HEK293 (cell line): ENCODE measurements around the gene SRL.
A peak's percentile ranks its signal among the peaks of the same experiment; 100 is the strongest.

Experiments used
- CTCF ChIA-PET: fragments of 350-600 bp; formaldehyde crosslinking; extraction: SDS; loops from one replicate; lab custom pipeline; 2021; ENCODE audit warnings: antibody characterized with exemption; lab: Yijun Ruan, JAX
- POLR2A ChIA-PET: fragments of 300-600 bp; formaldehyde crosslinking; extraction: SDS; loops from one replicate; lab custom pipeline; 2020; ENCODE audit warnings: antibody characterized with exemption, inconsistent platforms; lab: Yijun Ruan, JAX
- H3K27ac ChIP-seq: fragments of 200-500 bp; sonication (Bioruptor generic); 2 replicates; pipeline ENCODE4 v1.5.1; 2014; ENCODE audit warnings: low read depth, low read length, control low read depth, inconsistent platforms; ENCODE audit errors: extremely low read depth
- H3K36me3 ChIP-seq, 2 experiments: fragments of 200-500 bp in 1 of 2; sonication (Bioruptor generic) in 1 of 2; 1 replicate in 1 of 2; 2 replicates in 1 of 2; pipeline ENCODE4 v1.5.1; 2014 to 2017; ENCODE audit warnings: inconsistent platforms in 2 of 2, low read length in 2 of 2; ENCODE audit not compliant: control insufficient read depth in 2 of 2, insufficient read depth in 1 of 2
- H3K4me1 ChIP-seq: fragments of 200-500 bp; sonication (Bioruptor generic); 2 replicates; pipeline ENCODE4 v1.5.1; 2014; ENCODE audit warnings: mild to moderate bottlenecking, low read length, inconsistent platforms; ENCODE audit not compliant: control insufficient read depth, insufficient read depth
- H3K4me3 ChIP-seq: 2 replicates; pipeline ENCODE4 v1.5.1; 2011; ENCODE audit warnings: low read depth, mild to moderate bottlenecking, control low read depth, low read length, moderate library complexity
- H3K9me3 ChIP-seq: fragments of 200-500 bp; sonication (Bioruptor generic); 2 replicates; pipeline ENCODE4 v1.5.1; 2014; ENCODE audit warnings: low read depth, low read length, inconsistent platforms; ENCODE audit not compliant: control insufficient read depth, insufficient read depth
- IKZF3 ChIP-seq: fragments of 450-650 bp; IDR thresholded peaks from 2 replicates; pipeline ENCODE4 v1.5.0; 2018; ENCODE audit warnings: missing biosample characterization, mild to moderate bottlenecking, missing genetic modification characterization, moderate library complexity
- MEIS1 ChIP-seq: sonication (generic); formaldehyde crosslinking; IDR thresholded peaks from 2 replicates; pipeline ENCODE4 v1.8.1; 2022; ENCODE audit warnings: missing genetic modification reagents, mild to moderate bottlenecking, borderline replicate concordance
- MZF1 ChIP-seq: fragments of 450-650 bp; formaldehyde crosslinking; IDR thresholded peaks from 2 replicates; pipeline ENCODE4 v1.5.1; 2017; ENCODE audit warnings: missing biosample characterization, missing genetic modification characterization, borderline replicate concordance
- OVOL3 ChIP-seq: fragments of 450-650 bp; formaldehyde crosslinking; IDR thresholded peaks from 2 replicates; pipeline ENCODE4 v1.5.1; 2016; ENCODE audit warnings: missing biosample characterization, missing genetic modification characterization
- YY2 ChIP-seq: fragments of 450-650 bp; formaldehyde crosslinking; IDR thresholded peaks from 2 replicates; pipeline ENCODE4 v1.5.1; 2016; ENCODE audit warnings: missing biosample characterization, missing genetic modification characterization
- ZFP3 ChIP-seq: fragments of 450-650 bp; formaldehyde crosslinking; IDR thresholded peaks from 2 replicates; pipeline ENCODE4 v1.5.1; 2016; ENCODE audit warnings: low read depth, missing biosample characterization, missing genetic modification characterization
- ZFP37 ChIP-seq: fragments of 450-650 bp; formaldehyde crosslinking; IDR thresholded peaks from 2 replicates; pipeline ENCODE4 v1.5.1; 2016; ENCODE audit warnings: missing biosample characterization, missing genetic modification characterization
- ZNF311 ChIP-seq: fragments of 450-650 bp; formaldehyde crosslinking; IDR thresholded peaks from 2 replicates; pipeline ENCODE4 v1.5.1; 2017; ENCODE audit warnings: missing biosample characterization, missing genetic modification characterization, borderline replicate concordance
- ZNF391 ChIP-seq: fragments of 450-650 bp; formaldehyde crosslinking; IDR thresholded peaks from 2 replicates; pipeline ENCODE4 v1.5.1; 2016; ENCODE audit warnings: low read depth, missing biosample characterization, missing genetic modification characterization, borderline replicate concordance
- ZNF404 ChIP-seq: fragments of 450-650 bp; formaldehyde crosslinking; IDR thresholded peaks from 2 replicates; pipeline ENCODE4 v1.5.1; 2017; ENCODE audit warnings: missing biosample characterization, missing genetic modification characterization
- ZNF433 ChIP-seq: fragments of 450-650 bp; formaldehyde crosslinking; IDR thresholded peaks from 2 replicates; pipeline ENCODE4 v1.5.1; 2016; ENCODE audit warnings: missing biosample characterization, missing genetic modification characterization, low read depth
- ZNF529 ChIP-seq: fragments of 450-650 bp; formaldehyde crosslinking; IDR thresholded peaks from 2 replicates; pipeline ENCODE4 v1.5.1; 2017; ENCODE audit warnings: missing genetic modification characterization, missing biosample characterization; ENCODE audit not compliant: insufficient replicate concordance
- ZNF530 ChIP-seq: fragments of 450-650 bp; formaldehyde crosslinking; IDR thresholded peaks from 2 replicates; pipeline ENCODE4 v1.5.1; 2016; ENCODE audit warnings: low read depth, missing biosample characterization, missing genetic modification characterization
- ZNF626 ChIP-seq: fragments of 450-650 bp; sonication (Bioruptor Pico); formaldehyde crosslinking; IDR thresholded peaks from 2 replicates; pipeline ENCODE4 v1.5.1; 2018; ENCODE audit warnings: missing biosample characterization, missing genetic modification characterization, inconsistent platforms
- ZNF670 ChIP-seq: fragments of 450-650 bp; formaldehyde crosslinking; IDR thresholded peaks from 2 replicates; pipeline ENCODE4 v1.5.1; 2016; ENCODE audit warnings: missing biosample characterization, missing genetic modification characterization, low read depth
- ZNF707 ChIP-seq: fragments of 450-650 bp; formaldehyde crosslinking; IDR thresholded peaks from 2 replicates; pipeline ENCODE4 v1.5.1; 2016; ENCODE audit warnings: missing biosample characterization, missing genetic modification characterization
- ZNF76 ChIP-seq: fragments of 450-650 bp; formaldehyde crosslinking; IDR thresholded peaks from 2 replicates; pipeline ENCODE4; 2016; ENCODE audit warnings: low read depth, missing biosample characterization, missing genetic modification characterization, borderline replicate concordance
- TF ChIP-seq, protein P1 (sequence below): fragments of 450-650 bp; formaldehyde crosslinking; IDR thresholded peaks from 2 replicates; pipeline ENCODE4 v1.5.1; 2016; ENCODE audit warnings: missing biosample characterization, missing genetic modification characterization
- TF ChIP-seq, protein P2 (sequence below): fragments of 450-650 bp; formaldehyde crosslinking; IDR thresholded peaks from 2 replicates; pipeline ENCODE4 v1.5.1; 2017; ENCODE audit warnings: missing biosample characterization, missing genetic modification characterization
- TF ChIP-seq, protein P3 (sequence below): fragments of 450-650 bp; formaldehyde crosslinking; IDR thresholded peaks from 2 replicates; pipeline ENCODE4 v1.5.1; 2016; ENCODE audit warnings: missing biosample characterization, missing genetic modification characterization, borderline replicate concordance
- TF ChIP-seq, protein P4 (sequence below): fragments of 450-650 bp; formaldehyde crosslinking; conservative IDR thresholded peaks from 2 replicates; pipeline ENCODE4 v1.5.1; 2016; ENCODE audit warnings: low read depth, missing biosample characterization, missing genetic modification characterization

Gene SRL

DNA sequence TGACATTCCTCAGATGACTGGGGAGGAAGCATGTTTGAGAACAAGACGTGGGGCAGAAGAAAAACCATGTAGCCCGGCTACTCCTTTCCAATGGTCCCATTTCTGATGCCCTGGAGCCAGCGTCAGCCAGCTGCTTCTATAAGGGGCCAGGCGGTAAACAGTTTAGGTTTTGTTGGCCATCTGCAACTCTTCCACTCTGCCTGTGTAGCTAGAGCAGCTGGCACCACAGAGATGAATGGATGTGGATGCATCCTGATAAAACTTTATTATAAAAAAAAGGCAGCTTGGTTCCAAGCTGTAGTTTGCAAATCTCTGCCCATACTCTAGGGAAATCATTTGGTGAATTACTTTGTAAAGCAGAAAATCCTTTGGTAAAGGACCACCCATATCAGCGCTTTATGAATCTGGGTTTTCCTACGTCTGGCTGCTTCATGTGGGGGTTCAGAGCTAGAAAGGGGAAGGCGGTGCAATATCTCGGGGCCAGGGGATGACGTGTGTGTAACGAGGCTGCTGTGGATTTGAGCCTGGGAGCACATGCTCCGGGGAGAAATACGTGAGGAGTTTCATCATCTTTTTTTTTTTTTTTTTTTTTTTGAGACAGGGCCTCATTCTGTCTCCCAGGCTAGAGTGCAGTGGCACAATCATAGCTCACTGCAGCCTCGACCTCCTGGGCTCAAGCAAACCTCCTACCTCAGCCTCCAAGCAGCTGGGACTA, 3.4 kb upstream of the SRL start (continued):
- TF ChIP-seq ZNF707 (tag by site-specific recombination) = no peak
- no peak for TF ChIP-seq ZNF76 (tag by site-specific recombination)
- TF ChIP-seq ZNF626 = no peak
- TF ChIP-seq, protein P1, sequence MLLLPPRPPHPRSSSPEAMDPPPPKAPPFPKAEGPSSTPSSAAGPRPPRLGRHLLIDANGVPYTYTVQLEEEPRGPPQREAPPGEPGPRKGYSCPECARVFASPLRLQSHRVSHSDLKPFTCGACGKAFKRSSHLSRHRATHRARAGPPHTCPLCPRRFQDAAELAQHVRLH (tag by site-specific recombination) = no peak
- no peak for TF ChIP-seq ZFP37
- TF ChIP-seq IKZF3 = no peak
- TF ChIP-seq, protein P2, sequence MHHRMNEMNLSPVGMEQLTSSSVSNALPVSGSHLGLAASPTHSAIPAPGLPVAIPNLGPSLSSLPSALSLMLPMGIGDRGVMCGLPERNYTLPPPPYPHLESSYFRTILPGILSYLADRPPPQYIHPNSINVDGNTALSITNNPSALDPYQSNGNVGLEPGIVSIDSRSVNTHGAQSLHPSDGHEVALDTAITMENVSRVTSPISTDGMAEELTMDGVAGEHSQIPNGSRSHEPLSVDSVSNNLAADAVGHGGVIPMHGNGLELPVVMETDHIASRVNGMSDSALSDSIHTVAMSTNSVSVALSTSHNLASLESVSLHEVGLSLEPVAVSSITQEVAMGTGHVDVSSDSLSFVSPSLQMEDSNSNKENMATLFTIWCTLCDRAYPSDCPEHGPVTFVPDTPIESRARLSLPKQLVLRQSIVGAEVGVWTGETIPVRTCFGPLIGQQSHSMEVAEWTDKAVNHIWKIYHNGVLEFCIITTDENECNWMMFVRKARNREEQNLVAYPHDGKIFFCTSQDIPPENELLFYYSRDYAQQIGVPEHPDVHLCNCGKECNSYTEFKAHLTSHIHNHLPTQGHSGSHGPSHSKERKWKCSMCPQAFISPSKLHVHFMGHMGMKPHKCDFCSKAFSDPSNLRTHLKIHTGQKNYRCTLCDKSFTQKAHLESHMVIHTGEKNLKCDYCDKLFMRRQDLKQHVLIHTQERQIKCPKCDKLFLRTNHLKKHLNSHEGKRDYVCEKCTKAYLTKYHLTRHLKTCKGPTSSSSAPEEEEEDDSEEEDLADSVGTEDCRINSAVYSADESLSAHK (tag by site-specific recombination) = no peak
- TF ChIP-seq, protein P3, sequence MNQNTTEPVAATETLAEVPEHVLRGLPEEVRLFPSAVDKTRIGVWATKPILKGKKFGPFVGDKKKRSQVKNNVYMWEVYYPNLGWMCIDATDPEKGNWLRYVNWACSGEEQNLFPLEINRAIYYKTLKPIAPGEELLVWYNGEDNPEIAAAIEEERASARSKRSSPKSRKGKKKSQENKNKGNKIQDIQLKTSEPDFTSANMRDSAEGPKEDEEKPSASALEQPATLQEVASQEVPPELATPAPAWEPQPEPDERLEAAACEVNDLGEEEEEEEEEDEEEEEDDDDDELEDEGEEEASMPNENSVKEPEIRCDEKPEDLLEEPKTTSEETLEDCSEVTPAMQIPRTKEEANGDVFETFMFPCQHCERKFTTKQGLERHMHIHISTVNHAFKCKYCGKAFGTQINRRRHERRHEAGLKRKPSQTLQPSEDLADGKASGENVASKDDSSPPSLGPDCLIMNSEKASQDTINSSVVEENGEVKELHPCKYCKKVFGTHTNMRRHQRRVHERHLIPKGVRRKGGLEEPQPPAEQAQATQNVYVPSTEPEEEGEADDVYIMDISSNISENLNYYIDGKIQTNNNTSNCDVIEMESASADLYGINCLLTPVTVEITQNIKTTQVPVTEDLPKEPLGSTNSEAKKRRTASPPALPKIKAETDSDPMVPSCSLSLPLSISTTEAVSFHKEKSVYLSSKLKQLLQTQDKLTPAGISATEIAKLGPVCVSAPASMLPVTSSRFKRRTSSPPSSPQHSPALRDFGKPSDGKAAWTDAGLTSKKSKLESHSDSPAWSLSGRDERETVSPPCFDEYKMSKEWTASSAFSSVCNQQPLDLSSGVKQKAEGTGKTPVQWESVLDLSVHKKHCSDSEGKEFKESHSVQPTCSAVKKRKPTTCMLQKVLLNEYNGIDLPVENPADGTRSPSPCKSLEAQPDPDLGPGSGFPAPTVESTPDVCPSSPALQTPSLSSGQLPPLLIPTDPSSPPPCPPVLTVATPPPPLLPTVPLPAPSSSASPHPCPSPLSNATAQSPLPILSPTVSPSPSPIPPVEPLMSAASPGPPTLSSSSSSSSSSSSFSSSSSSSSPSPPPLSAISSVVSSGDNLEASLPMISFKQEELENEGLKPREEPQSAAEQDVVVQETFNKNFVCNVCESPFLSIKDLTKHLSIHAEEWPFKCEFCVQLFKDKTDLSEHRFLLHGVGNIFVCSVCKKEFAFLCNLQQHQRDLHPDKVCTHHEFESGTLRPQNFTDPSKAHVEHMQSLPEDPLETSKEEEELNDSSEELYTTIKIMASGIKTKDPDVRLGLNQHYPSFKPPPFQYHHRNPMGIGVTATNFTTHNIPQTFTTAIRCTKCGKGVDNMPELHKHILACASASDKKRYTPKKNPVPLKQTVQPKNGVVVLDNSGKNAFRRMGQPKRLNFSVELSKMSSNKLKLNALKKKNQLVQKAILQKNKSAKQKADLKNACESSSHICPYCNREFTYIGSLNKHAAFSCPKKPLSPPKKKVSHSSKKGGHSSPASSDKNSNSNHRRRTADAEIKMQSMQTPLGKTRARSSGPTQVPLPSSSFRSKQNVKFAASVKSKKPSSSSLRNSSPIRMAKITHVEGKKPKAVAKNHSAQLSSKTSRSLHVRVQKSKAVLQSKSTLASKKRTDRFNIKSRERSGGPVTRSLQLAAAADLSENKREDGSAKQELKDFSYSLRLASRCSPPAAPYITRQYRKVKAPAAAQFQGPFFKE = no peak
- no peak for TF ChIP-seq ZFP3

DNA sequence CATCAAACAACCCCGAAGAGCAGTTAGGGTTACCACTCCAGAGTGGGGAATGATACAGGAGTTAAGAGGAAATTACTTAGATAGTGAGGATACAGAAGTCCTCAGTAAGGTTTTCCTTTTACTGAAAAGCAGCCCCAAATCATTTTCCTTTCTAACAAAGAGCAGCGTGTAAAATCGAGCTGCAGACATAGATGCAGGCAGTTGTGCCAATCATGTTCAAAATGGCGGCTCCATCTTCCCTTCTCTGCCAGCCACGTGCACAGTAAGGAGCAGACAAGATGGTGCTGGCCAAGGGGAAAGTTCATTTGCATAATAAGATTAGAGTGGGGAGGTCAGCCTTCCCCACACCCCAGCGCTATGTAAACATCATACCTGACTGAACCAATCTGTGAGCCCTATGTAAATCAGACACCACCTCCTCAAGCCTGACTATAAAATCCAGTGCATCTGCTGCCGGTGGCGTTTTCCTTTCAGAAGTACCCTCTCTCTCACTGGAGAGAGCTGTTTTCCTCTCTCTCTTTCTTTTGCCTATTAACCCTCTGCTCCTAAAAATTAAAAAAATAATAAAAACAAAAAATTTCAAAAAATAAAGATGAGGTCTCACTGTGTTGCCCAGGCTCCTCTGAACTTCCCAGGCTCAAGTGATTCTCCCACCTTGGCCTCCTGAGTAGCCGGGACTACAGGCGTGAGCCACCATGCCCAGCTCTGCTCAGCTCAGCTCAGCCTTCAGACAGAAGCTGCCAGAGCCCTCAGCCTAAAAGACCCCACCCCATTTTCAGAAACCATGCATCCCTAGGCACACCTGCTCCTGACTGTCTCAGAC, 2.6 kb upstream of the SRL start:
- POLR2A ChIA-PET = no interaction called here
- TF ChIP-seq MEIS1 (CRISPR knock-in tag) (no peak), YY2 (tag by site-specific recombination) (peak; percentile 26; the same call in 1 of the 2 replicates), OVOL3 (tag by site-specific recombination) (no peak), ZNF670 (tag by site-specific recombination) (no peak), ZFP3 (no peak), ZNF433 (tag by site-specific recombination) (no peak), ZNF404 (no peak), ZNF530 (tag by site-specific recombination) (no peak), ZNF311 (tag by site-specific recombination) (no peak), ZNF529 (no peak), ZNF391 (tag by site-specific recombination) (no peak), MZF1 (peak; percentile 52; the same call in 1 of the 2 replicates)
- TF ChIP-seq, protein P4, sequence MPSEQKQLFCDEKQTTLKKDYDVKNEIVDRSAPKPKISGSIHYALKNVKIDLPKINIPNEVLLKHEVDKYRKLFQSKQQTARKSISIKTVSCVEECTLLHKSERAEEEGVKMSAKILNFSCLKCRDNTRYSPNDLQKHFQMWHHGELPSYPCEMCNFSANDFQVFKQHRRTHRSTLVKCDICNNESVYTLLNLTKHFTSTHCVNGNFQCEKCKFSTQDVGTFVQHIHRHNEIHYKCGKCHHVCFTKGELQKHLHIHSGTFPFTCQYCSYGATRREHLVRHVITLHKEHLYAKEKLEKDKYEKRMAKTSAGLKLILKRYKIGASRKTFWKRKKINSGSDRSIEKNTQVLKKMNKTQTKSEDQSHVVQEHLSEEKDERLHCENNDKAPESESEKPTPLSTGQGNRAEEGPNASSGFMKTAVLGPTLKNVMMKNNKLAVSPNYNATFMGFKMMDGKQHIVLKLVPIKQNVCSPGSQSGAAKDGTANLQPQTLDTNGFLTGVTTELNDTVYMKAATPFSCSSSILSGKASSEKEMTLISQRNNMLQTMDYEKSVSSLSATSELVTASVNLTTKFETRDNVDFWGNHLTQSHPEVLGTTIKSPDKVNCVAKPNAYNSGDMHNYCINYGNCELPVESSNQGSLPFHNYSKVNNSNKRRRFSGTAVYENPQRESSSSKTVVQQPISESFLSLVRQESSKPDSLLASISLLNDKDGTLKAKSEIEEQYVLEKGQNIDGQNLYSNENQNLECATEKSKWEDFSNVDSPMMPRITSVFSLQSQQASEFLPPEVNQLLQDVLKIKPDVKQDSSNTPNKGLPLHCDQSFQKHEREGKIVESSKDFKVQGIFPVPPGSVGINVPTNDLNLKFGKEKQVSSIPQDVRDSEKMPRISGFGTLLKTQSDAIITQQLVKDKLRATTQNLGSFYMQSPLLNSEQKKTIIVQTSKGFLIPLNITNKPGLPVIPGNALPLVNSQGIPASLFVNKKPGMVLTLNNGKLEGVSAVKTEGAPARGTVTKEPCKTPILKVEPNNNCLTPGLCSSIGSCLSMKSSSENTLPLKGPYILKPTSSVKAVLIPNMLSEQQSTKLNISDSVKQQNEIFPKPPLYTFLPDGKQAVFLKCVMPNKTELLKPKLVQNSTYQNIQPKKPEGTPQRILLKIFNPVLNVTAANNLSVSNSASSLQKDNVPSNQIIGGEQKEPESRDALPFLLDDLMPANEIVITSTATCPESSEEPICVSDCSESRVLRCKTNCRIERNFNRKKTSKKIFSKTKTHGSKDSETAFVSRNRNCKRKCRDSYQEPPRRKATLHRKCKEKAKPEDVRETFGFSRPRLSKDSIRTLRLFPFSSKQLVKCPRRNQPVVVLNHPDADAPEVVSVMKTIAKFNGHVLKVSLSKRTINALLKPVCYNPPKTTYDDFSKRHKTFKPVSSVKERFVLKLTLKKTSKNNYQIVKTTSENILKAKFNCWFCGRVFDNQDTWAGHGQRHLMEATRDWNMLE (tag by site-specific recombination) = 0 out of 2 replicates have a peak, but pooled peaks have one; percentile 25

More for the DNA sequence above, 2.6 kb upstream of the SRL start:
- no peak overlapping the region for H3K4me3 ChIP-seq
- H3K36me3 ChIP-seq = no peaks in the 10 kb centered on the region
- CTCF ChIA-PET = interaction anchor here (0.6 to 3.8 kb wide), 5 partner anchors 9 to 160 kb away, joined by 3 to 23 read pairs (median 5); no protein-coding TSS in a partner anchor
- no peaks in the 10 kb centered on the region for H3K4me1 ChIP-seq
- H3K9me3 ChIP-seq = no peaks in the 10 kb centered on the region
- H3K27ac ChIP-seq = no peak overlapping the region
